HepG2 (cell line): Measurements from ENCODE around the gene CDT1. TPM values are rescaled to one million over a fixed set of nuclear protein-coding genes. Genes with fewer than 3 reads are reported as not detected.
A peak's percentile ranks its signal among the peaks of the same experiment; 100 is the strongest.

Experiments
- ATAC-seq: fragments of 200-7000 bp; cut with Tn5 transposase; 3 replicates; pipeline ENCODE4 v1.9.1; 2020; ENCODE audit warnings: mild to moderate bottlenecking, moderate library complexity
- BruUV-seq: library from RNA; stranded (reverse); fragments of 400-500 nt; replicated peaks from 2 replicates; lab custom pipeline; 2021; lab: Mats Ljungman, UMichigan
- CTCF ChIA-PET: fragments of 300-600 bp; formaldehyde crosslinking; extraction: SDS; loops from one replicate; lab custom pipeline; 2021; ENCODE audit warnings: low total read pairs, inconsistent platforms, low intra/inter-chr PET ratio; lab: Yijun Ruan, JAX
- POLR2A ChIA-PET: fragments of 350-600 bp; sonication (Branson Sonifier 250); formaldehyde crosslinking; loops from one replicate; lab custom pipeline; 2020; ENCODE audit warnings: antibody characterized with exemption, inconsistent platforms; lab: Yijun Ruan, JAX
- DNase-seq: peaks from one replicate; pipeline ENCODE4 v3.0.0-alpha.2; 2015; ENCODE audit warnings: low spot score
- FAIRE-seq: peaks from 3 replicates; lab custom pipeline; 2011; peaks lifted over from hg19 to GRCh38; lab: Jason Lieb, UNC
- H2AFZ ChIP-seq: one replicate; pipeline ENCODE4 v1.6.1; 2011; ENCODE audit warnings: low read length, inconsistent platforms
- H3K27ac ChIP-seq: fragments of 300-600 bp; 3 replicates; pipeline ENCODE4 v1.8.0; 2011; ENCODE audit warnings: mixed run types, mild to moderate bottlenecking, mixed read lengths, low read length, inconsistent platforms; ENCODE audit not compliant: insufficient read depth; ENCODE audit errors: extremely low read length
- H3K27me3 ChIP-seq, 2 experiments: fragments of 200-600 bp in 1 of 2; 2 replicates in 1 of 2; 3 replicates in 1 of 2; pipeline versions ENCODE4 v1.6.0 to v1.8.0; 2011; ENCODE audit warnings: low read length in 2 of 2, mild to moderate bottlenecking in 2 of 2, moderate library complexity in 2 of 2, inconsistent platforms in 1 of 2; ENCODE audit not compliant: insufficient read depth in 2 of 2, control insufficient read depth in 1 of 2
- H3K36me3 ChIP-seq, 2 experiments: fragments of 200-600 bp in 1 of 2; replicated peaks in 1 of 2; 2 replicates in 1 of 2; 3 replicates in 1 of 2; pipeline versions ENCODE4 v1.5.1 to v1.8.0; 2011; ENCODE audit warnings: low read length in 2 of 2, inconsistent platforms in 1 of 2; ENCODE audit not compliant: insufficient read depth in 2 of 2, control insufficient read depth in 1 of 2
- H3K4me1 ChIP-seq: 2 replicates; pipeline ENCODE4 v1.5.1; 2012; ENCODE audit warnings: low read length, inconsistent platforms; ENCODE audit not compliant: insufficient read depth
- H3K4me2 ChIP-seq: 2 replicates; pipeline ENCODE4 v1.6.0; 2011; ENCODE audit warnings: low read depth, low read length, inconsistent platforms
- H3K4me3 ChIP-seq, 3 experiments: fragments of 200-600 bp in 1 of 3; sonication (generic), shearing (Covaris generic) in 1 of 3; replicated peaks in 1 of 3; 2 replicates each; pipeline ENCODE4 v1.5.1; 2011 to 2016; ENCODE audit warnings: low read length in 3 of 3, inconsistent platforms in 2 of 3, low read depth in 2 of 3, mild to moderate bottlenecking in 2 of 3, control low read depth in 1 of 3, mixed read lengths in 1 of 3; ENCODE audit not compliant: insufficient read depth in 1 of 3
- H3K79me2 ChIP-seq: one replicate; pipeline ENCODE4 v1.6.1; 2011; ENCODE audit warnings: low read length, inconsistent platforms; ENCODE audit not compliant: insufficient read depth
- H3K9ac ChIP-seq: 2 replicates; pipeline ENCODE4 v1.6.0; 2011; ENCODE audit warnings: mild to moderate bottlenecking, low read depth, low read length, inconsistent platforms; ENCODE audit not compliant: insufficient read depth
- H3K9me3 ChIP-seq: 2 replicates; pipeline ENCODE4 v1.5.1; 2012; ENCODE audit warnings: mild to moderate bottlenecking, low read length
- H4K20me1 ChIP-seq: 2 replicates; pipeline ENCODE4 v1.6.0; 2011; ENCODE audit warnings: inconsistent platforms, mild to moderate bottlenecking, low read length, moderate library complexity; ENCODE audit not compliant: insufficient read depth
- ARHGAP35 ChIP-seq: sonication (generic); formaldehyde crosslinking; IDR thresholded peaks from 2 replicates; pipeline ENCODE4 v1.9.0; 2022; ENCODE audit warnings: mild to moderate bottlenecking, inconsistent platforms, moderate library complexity, missing genetic modification reagents, borderline replicate concordance
- KDM2A ChIP-seq: sonication (generic); formaldehyde crosslinking; IDR thresholded peaks from 2 replicates; pipeline ENCODE4 v1.4.0; 2020; ENCODE audit warnings: low read depth, missing genetic modification reagents, borderline replicate concordance
- POLR2G ChIP-seq: fragments of 200-400 bp; formaldehyde crosslinking; IDR thresholded peaks from 2 replicates; pipeline ENCODE4 v1.6.1; 2018; ENCODE audit warnings: mild to moderate bottlenecking, low read depth, low read length, moderate library complexity
- RAD51 ChIP-seq: fragments of 450-650 bp; IDR thresholded peaks from 2 replicates; pipeline ENCODE4 v1.6.1; 2016; ENCODE audit warnings: borderline replicate concordance
- ZBTB38 ChIP-seq: sonication (generic); formaldehyde crosslinking; IDR thresholded peaks from 2 replicates; pipeline ENCODE4 v1.5.1; 2020; ENCODE audit warnings: mild to moderate bottlenecking, missing genetic modification reagents
- ZNF776 ChIP-seq: sonication (generic); formaldehyde crosslinking; IDR thresholded peaks from 2 replicates; pipeline ENCODE4 v1.4.0; 2020; ENCODE audit warnings: mild to moderate bottlenecking, missing genetic modification reagents
- ZNF816 ChIP-seq: sonication (generic); formaldehyde crosslinking; IDR thresholded peaks from 2 replicates; pipeline ENCODE4 v1.8.0; 2022; ENCODE audit warnings: missing genetic modification reagents, mild to moderate bottlenecking, borderline replicate concordance
- WGBS: methylation state at CpG from one replicate; pipeline ENCODE4 v1.1.6; 2017; ENCODE audit warnings: low lambda C conversion rate; 5-methylcytosine and 5-hydroxymethylcytosine counted together
- in situ Hi-C: cut with HindIII; loops from 2 replicates; pipeline ENCODE4 v1.10.0; 2017; ENCODE audit warnings: low pct_unique_long_range_greater_than_20kb; ENCODE audit not compliant: extremely low pct_ligation_motif_present
- intact Hi-C: fragments of 100-400 bp; cut with micrococcal nuclease; formaldehyde crosslinking; loops from one replicate; pipeline ENCODE4 v1.10.0; 2022; ENCODE audit not compliant: unreplicated experiment
- polyA plus RNA-seq, 8 experiments: library from polyadenylated mRNA; depleted of rRNA in 3 of 8; stranded (reverse) in 7 of 8; unstranded in 1 of 8; fragments of >200 nt; fragmentation: Illumina TruSeq in 4 of 8; extraction: Trizol in 4 of 8; gene quantifications; 2 replicates each; pipeline versions ENCODE4 v1.2.1 to v1.2.3, GENCODE V29; 2011 to 2016; ENCODE audit warnings: low read depth in 4 of 8, missing spikeins in 1 of 8, mixed read lengths in 1 of 8; ENCODE audit not compliant: insufficient read depth in 1 of 8
- total RNA-seq, 5 experiments: library from RNA; depleted of rRNA; stranded (reverse); fragments of >200 nt; fragmentation: Illumina TruSeq; extraction: Trizol; gene quantifications; 2 replicates each; pipeline ENCODE4 v1.2.3, GENCODE V29; 2016; ENCODE audit warnings: low read depth in 1 of 5
- TF ChIP-seq, protein P1 (sequence below): sonication (generic); formaldehyde crosslinking; IDR thresholded peaks from 2 replicates; pipeline ENCODE4 v1.4.0; 2020; ENCODE audit warnings: missing genetic modification reagents
- TF ChIP-seq, protein P2 (sequence below): IDR thresholded peaks from 2 replicates; pipeline ENCODE4 v1.4.0; 2020; ENCODE audit warnings: mild to moderate bottlenecking, missing genetic modification reagents
- TF ChIP-seq, protein P3 (sequence below): sonication (generic); formaldehyde crosslinking; IDR thresholded peaks from 2 replicates; pipeline ENCODE4 v1.4.0; 2020; ENCODE audit warnings: low read depth, missing genetic modification reagents

CDT1 gene
- total and polyA plus RNA-seq, 2 of the 13 experiments (the other 11 are each of a cell fraction or from before 2014, with no cell fraction given), result 23.1 to 23.8 TPM

DNA sequence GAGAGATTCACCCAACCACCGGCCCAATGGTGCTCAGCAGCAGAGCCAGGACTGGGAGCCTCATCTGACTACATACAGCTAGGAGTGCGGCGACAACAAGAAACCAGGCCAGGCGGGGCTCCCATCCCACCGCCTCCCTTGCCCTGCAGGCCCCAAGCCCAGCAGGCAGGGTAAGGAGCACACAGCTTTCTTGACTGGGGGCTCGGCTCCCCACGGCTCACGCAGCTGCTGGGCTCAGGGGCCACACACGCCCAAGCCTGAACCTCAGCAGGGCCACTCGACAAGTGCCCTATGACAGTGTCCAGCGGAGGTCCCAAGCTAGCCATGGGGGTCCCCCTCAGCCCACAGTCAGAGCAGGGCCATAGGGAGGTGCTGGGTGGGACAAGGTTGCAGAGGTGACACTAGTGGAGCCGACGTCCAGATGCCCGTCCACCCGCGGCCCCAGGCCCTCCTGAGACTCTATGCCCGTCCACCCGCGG is 32.3 kb upstream of the CDT1 start:
- Histone ChIP-seq H3K4me3 (peak overlapping the region in 2 of 3 experiments; percentile 9 to 41; a peak in 3 of 6 replicates), H3K36me3 (peaks cover 0 to 4% of the 10 kb centered on the region in 2 experiments; a peak in 2 of 5 replicates), H3K79me2 (peaks cover 38% of the 10 kb centered on the region), H3K9ac (peak overlapping the region; percentile 32; the same call in 1 of the 2 replicates), H4K20me1 (peaks cover 16% of the 10 kb centered on the region; the same call in 1 of the 2 replicates), H3K27ac (peak overlapping the region; percentile 26), H3K27me3 (no peaks in the 10 kb centered on the region), H3K4me2 (peak overlapping the region; percentile 43), H3K9me3 (no peaks in the 10 kb centered on the region), H2AFZ (no peak overlapping the region), H3K4me1 (peaks cover 36% of the 10 kb centered on the region)
- WGBS, result 46% methylated on average over 11 of the region's 19 CpGs
- FAIRE-seq (no peak), DNase-seq (no peak), ATAC-seq (no peak; the same call in 2 of the 3 replicates)
- intact Hi-C loops (loop anchor here (1.0 to 2.0 kb wide), 2 partner anchors 13 to 23 kb away; partner anchors contain the start of gene PIEZO1), in situ Hi-C loops (no loop called here)
- BruUV-seq, result no TSS peak
- ChIA-PET POLR2A (interaction anchor here (1.0 to 1.6 kb wide), 6 partner anchors 8 to 39 kb away, joined by 3 to 8 read pairs (median 5); partner anchors contain the start of gene PIEZO1), CTCF (no interaction called here)
- TF ChIP-seq, protein P1, sequence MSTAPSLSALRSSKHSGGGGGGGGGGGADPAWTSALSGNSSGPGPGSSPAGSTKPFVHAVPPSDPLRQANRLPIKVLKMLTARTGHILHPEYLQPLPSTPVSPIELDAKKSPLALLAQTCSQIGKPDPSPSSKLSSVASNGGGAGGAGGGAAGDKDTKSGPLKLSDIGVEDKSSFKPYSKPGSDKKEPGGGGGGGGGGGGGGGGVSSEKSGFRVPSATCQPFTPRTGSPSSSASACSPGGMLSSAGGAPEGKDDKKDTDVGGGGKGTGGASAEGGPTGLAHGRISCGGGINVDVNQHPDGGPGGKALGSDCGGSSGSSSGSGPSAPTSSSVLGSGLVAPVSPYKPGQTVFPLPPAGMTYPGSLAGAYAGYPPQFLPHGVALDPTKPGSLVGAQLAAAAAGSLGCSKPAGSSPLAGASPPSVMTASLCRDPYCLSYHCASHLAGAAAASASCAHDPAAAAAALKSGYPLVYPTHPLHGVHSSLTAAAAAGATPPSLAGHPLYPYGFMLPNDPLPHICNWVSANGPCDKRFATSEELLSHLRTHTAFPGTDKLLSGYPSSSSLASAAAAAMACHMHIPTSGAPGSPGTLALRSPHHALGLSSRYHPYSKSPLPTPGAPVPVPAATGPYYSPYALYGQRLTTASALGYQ (CRISPR knock-in tag), result no peak
- TF ChIP-seq, protein P2, sequence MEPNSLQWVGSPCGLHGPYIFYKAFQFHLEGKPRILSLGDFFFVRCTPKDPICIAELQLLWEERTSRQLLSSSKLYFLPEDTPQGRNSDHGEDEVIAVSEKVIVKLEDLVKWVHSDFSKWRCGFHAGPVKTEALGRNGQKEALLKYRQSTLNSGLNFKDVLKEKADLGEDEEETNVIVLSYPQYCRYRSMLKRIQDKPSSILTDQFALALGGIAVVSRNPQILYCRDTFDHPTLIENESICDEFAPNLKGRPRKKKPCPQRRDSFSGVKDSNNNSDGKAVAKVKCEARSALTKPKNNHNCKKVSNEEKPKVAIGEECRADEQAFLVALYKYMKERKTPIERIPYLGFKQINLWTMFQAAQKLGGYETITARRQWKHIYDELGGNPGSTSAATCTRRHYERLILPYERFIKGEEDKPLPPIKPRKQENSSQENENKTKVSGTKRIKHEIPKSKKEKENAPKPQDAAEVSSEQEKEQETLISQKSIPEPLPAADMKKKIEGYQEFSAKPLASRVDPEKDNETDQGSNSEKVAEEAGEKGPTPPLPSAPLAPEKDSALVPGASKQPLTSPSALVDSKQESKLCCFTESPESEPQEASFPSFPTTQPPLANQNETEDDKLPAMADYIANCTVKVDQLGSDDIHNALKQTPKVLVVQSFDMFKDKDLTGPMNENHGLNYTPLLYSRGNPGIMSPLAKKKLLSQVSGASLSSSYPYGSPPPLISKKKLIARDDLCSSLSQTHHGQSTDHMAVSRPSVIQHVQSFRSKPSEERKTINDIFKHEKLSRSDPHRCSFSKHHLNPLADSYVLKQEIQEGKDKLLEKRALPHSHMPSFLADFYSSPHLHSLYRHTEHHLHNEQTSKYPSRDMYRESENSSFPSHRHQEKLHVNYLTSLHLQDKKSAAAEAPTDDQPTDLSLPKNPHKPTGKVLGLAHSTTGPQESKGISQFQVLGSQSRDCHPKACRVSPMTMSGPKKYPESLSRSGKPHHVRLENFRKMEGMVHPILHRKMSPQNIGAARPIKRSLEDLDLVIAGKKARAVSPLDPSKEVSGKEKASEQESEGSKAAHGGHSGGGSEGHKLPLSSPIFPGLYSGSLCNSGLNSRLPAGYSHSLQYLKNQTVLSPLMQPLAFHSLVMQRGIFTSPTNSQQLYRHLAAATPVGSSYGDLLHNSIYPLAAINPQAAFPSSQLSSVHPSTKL (CRISPR knock-in tag), result no peak
- TF ChIP-seq POLR2G, result no peak
- TF ChIP-seq, protein P3, sequence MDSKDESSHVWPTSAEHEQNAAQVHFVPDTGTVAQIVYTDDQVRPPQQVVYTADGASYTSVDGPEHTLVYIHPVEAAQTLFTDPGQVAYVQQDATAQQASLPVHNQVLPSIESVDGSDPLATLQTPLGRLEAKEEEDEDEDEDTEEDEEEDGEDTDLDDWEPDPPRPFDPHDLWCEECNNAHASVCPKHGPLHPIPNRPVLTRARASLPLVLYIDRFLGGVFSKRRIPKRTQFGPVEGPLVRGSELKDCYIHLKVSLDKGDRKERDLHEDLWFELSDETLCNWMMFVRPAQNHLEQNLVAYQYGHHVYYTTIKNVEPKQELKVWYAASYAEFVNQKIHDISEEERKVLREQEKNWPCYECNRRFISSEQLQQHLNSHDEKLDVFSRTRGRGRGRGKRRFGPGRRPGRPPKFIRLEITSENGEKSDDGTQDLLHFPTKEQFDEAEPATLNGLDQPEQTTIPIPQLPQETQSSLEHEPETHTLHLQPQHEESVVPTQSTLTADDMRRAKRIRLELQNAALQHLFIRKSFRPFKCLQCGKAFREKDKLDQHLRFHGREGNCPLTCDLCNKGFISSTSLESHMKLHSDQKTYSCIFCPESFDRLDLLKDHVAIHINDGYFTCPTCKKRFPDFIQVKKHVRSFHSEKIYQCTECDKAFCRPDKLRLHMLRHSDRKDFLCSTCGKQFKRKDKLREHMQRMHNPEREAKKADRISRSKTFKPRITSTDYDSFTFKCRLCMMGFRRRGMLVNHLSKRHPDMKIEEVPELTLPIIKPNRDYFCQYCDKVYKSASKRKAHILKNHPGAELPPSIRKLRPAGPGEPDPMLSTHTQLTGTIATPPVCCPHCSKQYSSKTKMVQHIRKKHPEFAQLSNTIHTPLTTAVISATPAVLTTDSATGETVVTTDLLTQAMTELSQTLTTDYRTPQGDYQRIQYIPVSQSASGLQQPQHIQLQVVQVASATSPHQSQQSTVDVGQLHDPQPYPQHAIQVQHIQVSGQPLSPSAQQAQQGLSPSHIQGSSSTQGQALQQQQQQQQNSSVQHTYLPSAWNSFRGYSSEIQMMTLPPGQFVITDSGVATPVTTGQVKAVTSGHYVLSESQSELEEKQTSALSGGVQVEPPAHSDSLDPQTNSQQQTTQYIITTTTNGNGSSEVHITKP (CRISPR knock-in tag), result 0 out of 2 replicates have a peak, but pooled peaks have one; percentile 11
- no peak for TF ChIP-seq ZNF816
- no peak for TF ChIP-seq KDM2A (CRISPR knock-in tag)
- TF ChIP-seq ARHGAP35 (CRISPR knock-in tag), result no peak
- TF ChIP-seq ZBTB38, result peak; percentile 71; the same call in 1 of the 2 replicates
- TF ChIP-seq ZNF776 (CRISPR knock-in tag), result no peak
- no peak for TF ChIP-seq RAD51
